HL-60 (cell line): ENCODE results near the gene RGS19.

Source experiments
- GABPA ChIP-seq: IDR thresholded peaks from 2 replicates; pipeline ENCODE4 v1.6.1; 2012; ENCODE audit warnings: low read depth
- POLR2AphosphoS5 ChIP-seq: IDR thresholded peaks from 2 replicates; pipeline ENCODE4 v1.6.1; 2012; ENCODE audit warnings: low read depth
- TF ChIP-seq, protein P1 (sequence below): IDR thresholded peaks from one replicate; pipeline ENCODE4 v1.5.1; 2011; ENCODE audit warnings: low read length, control low read depth, inconsistent platforms; ENCODE audit not compliant: insufficient read depth
- TF ChIP-seq, protein P2 (sequence below): IDR thresholded peaks from 2 replicates; pipeline ENCODE4 v1.6.1; 2012; ENCODE audit warnings: low read depth; ENCODE audit not compliant: insufficient replicate concordance

DNA sequence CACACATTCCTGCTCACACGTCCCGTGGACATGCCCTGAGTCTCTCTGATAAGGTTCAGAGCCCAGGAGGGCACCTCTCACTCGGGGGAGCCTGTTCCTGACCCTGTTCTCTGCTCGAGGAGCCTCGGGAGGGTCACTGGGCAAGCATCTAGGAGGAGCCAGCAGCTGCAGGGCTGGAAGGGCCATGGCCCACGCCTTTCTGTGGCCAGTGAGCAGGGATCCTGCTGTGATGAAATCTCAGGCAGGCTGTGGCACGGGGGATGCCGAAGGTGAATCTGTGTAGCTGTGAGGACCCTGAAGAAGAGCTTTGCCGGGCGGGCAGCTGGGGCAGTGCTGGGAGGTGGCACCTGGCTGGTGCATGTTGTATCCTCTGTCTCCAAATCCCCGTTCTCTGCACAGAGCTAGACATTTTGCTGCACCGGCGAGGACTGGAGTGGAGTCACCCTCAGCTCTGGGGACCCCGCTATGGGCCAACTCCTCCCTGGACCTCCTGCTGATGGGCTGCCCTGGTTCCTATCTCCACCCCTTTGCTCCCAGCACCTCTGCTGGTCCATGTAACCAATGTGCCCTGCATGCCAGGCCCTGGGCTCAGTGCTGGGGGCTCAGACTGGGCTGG, 35.1 kb upstream of the RGS19 start:
- TF ChIP-seq, protein P1, sequence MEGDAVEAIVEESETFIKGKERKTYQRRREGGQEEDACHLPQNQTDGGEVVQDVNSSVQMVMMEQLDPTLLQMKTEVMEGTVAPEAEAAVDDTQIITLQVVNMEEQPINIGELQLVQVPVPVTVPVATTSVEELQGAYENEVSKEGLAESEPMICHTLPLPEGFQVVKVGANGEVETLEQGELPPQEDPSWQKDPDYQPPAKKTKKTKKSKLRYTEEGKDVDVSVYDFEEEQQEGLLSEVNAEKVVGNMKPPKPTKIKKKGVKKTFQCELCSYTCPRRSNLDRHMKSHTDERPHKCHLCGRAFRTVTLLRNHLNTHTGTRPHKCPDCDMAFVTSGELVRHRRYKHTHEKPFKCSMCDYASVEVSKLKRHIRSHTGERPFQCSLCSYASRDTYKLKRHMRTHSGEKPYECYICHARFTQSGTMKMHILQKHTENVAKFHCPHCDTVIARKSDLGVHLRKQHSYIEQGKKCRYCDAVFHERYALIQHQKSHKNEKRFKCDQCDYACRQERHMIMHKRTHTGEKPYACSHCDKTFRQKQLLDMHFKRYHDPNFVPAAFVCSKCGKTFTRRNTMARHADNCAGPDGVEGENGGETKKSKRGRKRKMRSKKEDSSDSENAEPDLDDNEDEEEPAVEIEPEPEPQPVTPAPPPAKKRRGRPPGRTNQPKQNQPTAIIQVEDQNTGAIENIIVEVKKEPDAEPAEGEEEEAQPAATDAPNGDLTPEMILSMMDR = no peak
- TF ChIP-seq, protein P2, sequence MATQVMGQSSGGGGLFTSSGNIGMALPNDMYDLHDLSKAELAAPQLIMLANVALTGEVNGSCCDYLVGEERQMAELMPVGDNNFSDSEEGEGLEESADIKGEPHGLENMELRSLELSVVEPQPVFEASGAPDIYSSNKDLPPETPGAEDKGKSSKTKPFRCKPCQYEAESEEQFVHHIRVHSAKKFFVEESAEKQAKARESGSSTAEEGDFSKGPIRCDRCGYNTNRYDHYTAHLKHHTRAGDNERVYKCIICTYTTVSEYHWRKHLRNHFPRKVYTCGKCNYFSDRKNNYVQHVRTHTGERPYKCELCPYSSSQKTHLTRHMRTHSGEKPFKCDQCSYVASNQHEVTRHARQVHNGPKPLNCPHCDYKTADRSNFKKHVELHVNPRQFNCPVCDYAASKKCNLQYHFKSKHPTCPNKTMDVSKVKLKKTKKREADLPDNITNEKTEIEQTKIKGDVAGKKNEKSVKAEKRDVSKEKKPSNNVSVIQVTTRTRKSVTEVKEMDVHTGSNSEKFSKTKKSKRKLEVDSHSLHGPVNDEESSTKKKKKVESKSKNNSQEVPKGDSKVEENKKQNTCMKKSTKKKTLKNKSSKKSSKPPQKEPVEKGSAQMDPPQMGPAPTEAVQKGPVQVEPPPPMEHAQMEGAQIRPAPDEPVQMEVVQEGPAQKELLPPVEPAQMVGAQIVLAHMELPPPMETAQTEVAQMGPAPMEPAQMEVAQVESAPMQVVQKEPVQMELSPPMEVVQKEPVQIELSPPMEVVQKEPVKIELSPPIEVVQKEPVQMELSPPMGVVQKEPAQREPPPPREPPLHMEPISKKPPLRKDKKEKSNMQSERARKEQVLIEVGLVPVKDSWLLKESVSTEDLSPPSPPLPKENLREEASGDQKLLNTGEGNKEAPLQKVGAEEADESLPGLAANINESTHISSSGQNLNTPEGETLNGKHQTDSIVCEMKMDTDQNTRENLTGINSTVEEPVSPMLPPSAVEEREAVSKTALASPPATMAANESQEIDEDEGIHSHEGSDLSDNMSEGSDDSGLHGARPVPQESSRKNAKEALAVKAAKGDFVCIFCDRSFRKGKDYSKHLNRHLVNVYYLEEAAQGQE = no peak
- TF ChIP-seq POLR2AphosphoS5 (no peak), GABPA (no peak)
